Activated T-cell treated with anti-CD3 and anti-CD28 coated beads, Interleukin-2, amount 50 U/mL, for 4 hours (primary cell): ENCODE data around the gene RASIP1. TPM values are rescaled to one million over a fixed set of nuclear protein-coding genes. Genes with fewer than 3 reads are reported as not detected.
"Not testable (repeated sequence)": the region's sequence is repeated elsewhere in the genome, so short reads cannot be mapped to it uniquely, and the experiment has no call there.

Experiments
- ATAC-seq, 2 donors: fragments of 200-7000 bp; cut with Tn5 transposase; one replicate each; pipeline ENCODE4 v1.10.0; 2021
- DNase-seq: peaks from one replicate; pipeline ENCODE4 v3.0.0-alpha.2; 2020
- H3K27me3 Mint-ChIP-seq: one replicate; pipeline ENCODE4 v1.8.0; 2021; ENCODE audit warnings: low read depth, mixed read lengths
- H3K36me3 Mint-ChIP-seq: one replicate; pipeline ENCODE4 v1.8.0; 2022; ENCODE audit warnings: mixed read lengths; ENCODE audit not compliant: insufficient read depth
- H3K4me1 Mint-ChIP-seq: one replicate; pipeline ENCODE4 v1.8.0; 2021; ENCODE audit warnings: low read depth, mixed read lengths
- H3K4me3 Mint-ChIP-seq: one replicate; pipeline ENCODE4 v1.8.0; 2021; ENCODE audit warnings: mild to moderate bottlenecking, moderate library complexity, mixed read lengths
- H3K9me3 Mint-ChIP-seq: one replicate; pipeline ENCODE4 v1.8.0; 2021; ENCODE audit warnings: mixed read lengths
- total RNA-seq, 3 donors: library from RNA; stranded (reverse); gene quantifications; one replicate each; pipeline ENCODE4 v1.2.1, GENCODE V29; 2021

RASIP1 gene
- total RNA-seq, result under 1 TPM; 0.16 to 0.65 (median 0.18) TPM

- ATAC-seq (no peak), DNase-seq (no peak)
- H3K27me3 Mint-ChIP-seq, result no peaks in the 10 kb centered on the region
- peaks cover 18% of the 10 kb centered on the region for H3K4me1 Mint-ChIP-seq
- H3K9me3 Mint-ChIP-seq, result no peaks in the 10 kb centered on the region
- no peaks in the 10 kb centered on the region for H3K36me3 Mint-ChIP-seq
- H3K4me3 Mint-ChIP-seq, result no peak within 1 kb of the TSS
These were observed at the start of gene RASIP1 for GRCh38 chr19:48740164-48740972. Gene RASIP1, minus strand, starts transcription at chr19:48740610. Its CDS starts 328 bp downstream, at chr19:48740282.

GRCh38 chr19:48787331-48787730 lies 46.9 kb upstream of the RASIP1 start:
- H3K4me3 Mint-ChIP-seq, H3K27me3 Mint-ChIP-seq, H3K36me3 Mint-ChIP-seq, ATAC-seq, DNase-seq, H3K4me1 Mint-ChIP-seq, H3K9me3 Mint-ChIP-seq: not testable (repeated sequence)

- H3K9me3 Mint-ChIP-seq, H3K36me3 Mint-ChIP-seq, DNase-seq, ATAC-seq, H3K4me1 Mint-ChIP-seq, H3K27me3 Mint-ChIP-seq, H3K4me3 Mint-ChIP-seq: not testable (repeated sequence)
These were observed 46.0 kb upstream of the RASIP1 start for GRCh38 chr19:48786422-48786821.

- no peaks in the 10 kb centered on the region for H3K36me3 Mint-ChIP-seq
- DNase-seq, result no peak
- no peaks in the 10 kb centered on the region for H3K9me3 Mint-ChIP-seq
- H3K27me3 Mint-ChIP-seq, result peaks cover 4% of the 10 kb centered on the region
- no peak for ATAC-seq
- H3K4me1 Mint-ChIP-seq, result peaks cover 5% of the 10 kb centered on the region
- H3K4me3 Mint-ChIP-seq, result no peak overlapping the region
These were observed 44.1 kb upstream of the RASIP1 start for GRCh38 chr19:48784527-48784926.

GRCh38 chr19:48780631-48781391 lies 40.4 kb upstream of the RASIP1 start:
- Mint-ChIP-seq H3K9me3 (no peaks in the 10 kb centered on the region), H3K36me3 (no peaks in the 10 kb centered on the region), H3K27me3 (peaks cover 4% of the 10 kb centered on the region), H3K4me3 (no peak overlapping the region), H3K4me1 (peaks cover 5% of the 10 kb centered on the region)
- DNase-seq (no peak), ATAC-seq (no peak)

GRCh38 chr19:48779636-48780035 lies 39.2 kb upstream of the RASIP1 start:
- peaks cover 4% of the 10 kb centered on the region for H3K27me3 Mint-ChIP-seq
- ATAC-seq, result no peak
- no peak for DNase-seq
- no peak overlapping the region for H3K4me3 Mint-ChIP-seq
- no peaks in the 10 kb centered on the region for H3K9me3 Mint-ChIP-seq
- H3K36me3 Mint-ChIP-seq, result no peaks in the 10 kb centered on the region
- peaks cover 5% of the 10 kb centered on the region for H3K4me1 Mint-ChIP-seq

GRCh38 chr19:48777720-48778119 lies 37.3 kb upstream of the RASIP1 start:
- no peaks in the 10 kb centered on the region for H3K36me3 Mint-ChIP-seq
- H3K9me3 Mint-ChIP-seq, result no peaks in the 10 kb centered on the region
- no peak for DNase-seq
- no peak for ATAC-seq
- peaks cover 5% of the 10 kb centered on the region for H3K4me1 Mint-ChIP-seq
- no peak overlapping the region for H3K4me3 Mint-ChIP-seq
- peaks cover 4% of the 10 kb centered on the region for H3K27me3 Mint-ChIP-seq

GRCh38 chr19:48777139-48777538 lies 36.7 kb upstream of the RASIP1 start:
- Mint-ChIP-seq H3K36me3 (no peaks in the 10 kb centered on the region), H3K4me3 (no peak overlapping the region), H3K9me3 (no peaks in the 10 kb centered on the region), H3K27me3 (peaks cover 3% of the 10 kb centered on the region), H3K4me1 (peaks cover 2% of the 10 kb centered on the region)
- DNase-seq (no peak), ATAC-seq (no peak)

GRCh38 chr19:48772503-48772953 lies 32.1 kb upstream of the RASIP1 start:
- Mint-ChIP-seq H3K9me3 (no peaks in the 10 kb centered on the region), H3K36me3 (no peaks in the 10 kb centered on the region), H3K4me1 (no peaks in the 10 kb centered on the region), H3K4me3 (no peak overlapping the region), H3K27me3 (peaks cover 10% of the 10 kb centered on the region)
- DNase-seq (no peak), ATAC-seq (no peak)

GRCh38 chr19:48770734-48771472 lies 30.5 kb upstream of the RASIP1 start:
- DNase-seq (no peak), ATAC-seq (no peak)
- Mint-ChIP-seq H3K27me3 (peaks cover 13% of the 10 kb centered on the region), H3K9me3 (no peaks in the 10 kb centered on the region), H3K36me3 (no peaks in the 10 kb centered on the region), H3K4me3 (no peak overlapping the region), H3K4me1 (no peaks in the 10 kb centered on the region)

GRCh38 chr19:48770266-48770665 lies 29.9 kb upstream of the RASIP1 start:
- Mint-ChIP-seq H3K27me3 (peaks cover 15% of the 10 kb centered on the region), H3K4me3 (no peak overlapping the region), H3K9me3 (no peaks in the 10 kb centered on the region), H3K4me1 (no peaks in the 10 kb centered on the region), H3K36me3 (no peaks in the 10 kb centered on the region)
- DNase-seq (no peak), ATAC-seq (no peak)

- no peak for DNase-seq
- Mint-ChIP-seq H3K27me3 (peaks cover 15% of the 10 kb centered on the region), H3K9me3 (no peaks in the 10 kb centered on the region), H3K4me1 (no peaks in the 10 kb centered on the region), H3K36me3 (no peaks in the 10 kb centered on the region), H3K4me3 (no peak overlapping the region)
- no peak for ATAC-seq
These were observed 28.7 kb upstream of the RASIP1 start for GRCh38 chr19:48768994-48769713.

- not testable (repeated sequence) for H3K4me3 Mint-ChIP-seq, ATAC-seq, DNase-seq, H3K4me1 Mint-ChIP-seq, H3K36me3 Mint-ChIP-seq, H3K9me3 Mint-ChIP-seq
- peaks cover 15% of the 10 kb centered on the region for H3K27me3 Mint-ChIP-seq
These were observed 27.9 kb upstream of the RASIP1 start for GRCh38 chr19:48768171-48768753.
